Endothelial cell of umbilical vein (primary cell): Measurements from ENCODE around the gene DPH6. TPM values are rescaled to one million over a fixed set of nuclear protein-coding genes. Genes with fewer than 3 reads are reported as not detected.

Experiments
- BruUV-seq: library from RNA; stranded (reverse); fragments of 400-500 nt; replicated peaks from 2 replicates; lab custom pipeline; 2021; lab: Mats Ljungman, UMichigan
- CTCF ChIA-PET: fragments of 300-600, 350-600 bp; sonication (Branson Sonifier 250); formaldehyde crosslinking; loops from one replicate; lab custom pipeline; 2021; ENCODE audit warnings: antibody characterized with exemption, inconsistent platforms; lab: Charles Lee
- POLR2A ChIA-PET: fragments of 300-600, 350-600 bp; sonication (Branson Sonifier 250); formaldehyde crosslinking; loops from one replicate; lab custom pipeline; 2021; ENCODE audit warnings: antibody characterized with exemption, inconsistent platforms; lab: Charles Lee
- DNase-seq: peaks from one replicate; pipeline ENCODE4 v3.0.0-alpha.2; 2011; ENCODE audit warnings: low read depth, low spot score
- FAIRE-seq: peaks from 2 replicates; lab custom pipeline; 2011; peaks lifted over from hg19 to GRCh38; lab: Jason Lieb, UNC
- H2AFZ ChIP-seq: 2 replicates; pipeline ENCODE4 v1.6.0; 2012; ENCODE audit warnings: low read depth, low read length, control low read depth, inconsistent platforms
- H3K27ac ChIP-seq: 2 replicates; pipeline ENCODE4 v1.5.1; 2011; ENCODE audit warnings: low read depth, mild to moderate bottlenecking, control low read depth, low read length, moderate library complexity; ENCODE audit not compliant: insufficient read depth
- H3K27me3 ChIP-seq, 2 experiments: 2 replicates each; pipeline versions ENCODE4 v1.6.0 to v1.6.1; 2011; ENCODE audit warnings: low read length in 2 of 2, mixed read lengths in 1 of 2; ENCODE audit not compliant: control insufficient read depth in 2 of 2, insufficient read depth in 2 of 2
- H3K36me3 ChIP-seq, 2 experiments: 2 replicates in 1 of 2; 3 replicates in 1 of 2; pipeline ENCODE4 v1.5.1; 2011; ENCODE audit warnings: low read length in 2 of 2, mild to moderate bottlenecking in 1 of 2, moderate library complexity in 1 of 2; ENCODE audit not compliant: control insufficient read depth in 2 of 2, insufficient read depth in 2 of 2; ENCODE audit errors: extremely low read depth in 1 of 2
- H3K4me1 ChIP-seq: 3 replicates; pipeline ENCODE4 v1.5.1; 2011; ENCODE audit warnings: mild to moderate bottlenecking, low read length; ENCODE audit not compliant: control insufficient read depth, insufficient read depth; ENCODE audit errors: extremely low read depth
- H3K4me2 ChIP-seq: 2 replicates; pipeline ENCODE4 v1.6.1; 2011; ENCODE audit warnings: low read length, control low read depth, mixed read lengths; ENCODE audit not compliant: insufficient read depth
- H3K4me3 ChIP-seq, 3 experiments: fragments of 200-600 bp in 1 of 3; sonication (generic), shearing (Covaris generic) in 1 of 3; replicated peaks in 1 of 3; 2 replicates each; pipeline ENCODE4 v1.5.1; 2011 to 2016; ENCODE audit warnings: control low read depth in 3 of 3, low read length in 3 of 3, mild to moderate bottlenecking in 2 of 3, inconsistent platforms in 1 of 3, low read depth in 1 of 3, moderate library complexity in 1 of 3; ENCODE audit not compliant: insufficient read depth in 1 of 3
- H3K79me2 ChIP-seq: 2 replicates; pipeline ENCODE4 v1.6.0; 2012; ENCODE audit warnings: low read length, inconsistent platforms; ENCODE audit not compliant: control insufficient read depth, insufficient read depth
- H3K9ac ChIP-seq: replicated peaks from 2 replicates; pipeline ENCODE3; 2011; ENCODE audit warnings: low read length, control low read depth; ENCODE audit not compliant: insufficient read depth; ENCODE audit errors: extremely low read depth
- H3K9me1 ChIP-seq: replicated peaks from 3 replicates; pipeline ENCODE4 v1.6.0; 2011; ENCODE audit warnings: mild to moderate bottlenecking, low read length; ENCODE audit not compliant: control insufficient read depth, insufficient read depth; ENCODE audit errors: extremely low read depth
- H3K9me3 ChIP-seq: replicated peaks from 2 replicates; pipeline ENCODE4 v1.5.1; 2012; ENCODE audit warnings: low read length, inconsistent platforms; ENCODE audit not compliant: control insufficient read depth, insufficient read depth
- H4K20me1 ChIP-seq: replicated peaks from 2 replicates; pipeline ENCODE3; 2011; ENCODE audit warnings: mild to moderate bottlenecking, low read length; ENCODE audit not compliant: control insufficient read depth, insufficient read depth; ENCODE audit errors: extremely low read depth
- FOS ChIP-seq: IDR thresholded peaks from 2 replicates; pipeline ENCODE4 v1.6.1; 2011; ENCODE audit warnings: mild to moderate bottlenecking, low read length, moderate library complexity, borderline replicate concordance; ENCODE audit not compliant: insufficient read depth
- GATA2 ChIP-seq: IDR thresholded peaks from 2 replicates; pipeline ENCODE4 v1.7.0; 2011; ENCODE audit warnings: low read depth, mild to moderate bottlenecking, moderate library complexity, mixed read lengths, low read length; ENCODE audit not compliant: insufficient read length, insufficient read depth
- JUN ChIP-seq: IDR thresholded peaks from 2 replicates; pipeline ENCODE4 v1.6.1; 2011; ENCODE audit warnings: borderline replicate concordance, low read depth; ENCODE audit not compliant: insufficient read length, insufficient read depth
- MYC ChIP-seq: IDR thresholded peaks from one replicate; pipeline ENCODE4 v1.6.1; 2011; ENCODE audit warnings: mild to moderate bottlenecking, low read depth, low read length
- dilution Hi-C: fragments of 300-500 bp; cut with MboI; formaldehyde crosslinking; loops from one replicate; pipeline ENCODE4 v1.15.0; 2019; ENCODE audit warnings: low sequenced_read_pairs; ENCODE audit not compliant: extremely low pct_ligation_motif_present
- intact Hi-C: fragments of 100-400 bp; cut with micrococcal nuclease; formaldehyde crosslinking; loops from one replicate; pipeline ENCODE4 v1.10.0; 2022
- polyA plus RNA-seq, 4 experiments: library from polyadenylated mRNA; depleted of rRNA in 3 of 4; stranded (reverse) in 3 of 4; unstranded in 1 of 4; fragments of >200 nt; gene quantifications; 2 replicates each; pipeline versions ENCODE4 v1.2.1 to v1.2.3, GENCODE V29; 2011 to 2012; ENCODE audit warnings: missing spikeins in 1 of 4
- total RNA-seq: library from RNA; stranded (reverse); gene quantifications from 2 replicates; pipeline ENCODE4 v1.2.3, GENCODE V29; 2021
- TF ChIP-seq, protein P1 (sequence below), 2 donors: IDR thresholded peaks; 1 replicate in 1 of 2; 2 replicates in 1 of 2; pipeline ENCODE4 v1.5.1; 2011; ENCODE audit warnings: low read length in 2 of 2, mild to moderate bottlenecking in 2 of 2, moderate library complexity in 2 of 2, control low read depth in 1 of 2, inconsistent platforms in 1 of 2, low read depth in 1 of 2; ENCODE audit not compliant: insufficient read depth in 1 of 2; ENCODE audit errors: extremely low read depth in 1 of 2

The DPH6 gene
- total and polyA plus RNA-seq, 2 donors (not counting 3 experiments of a cell fraction or from before 2014, with no cell fraction given) = 4.6 to 10.1 TPM

DNA sequence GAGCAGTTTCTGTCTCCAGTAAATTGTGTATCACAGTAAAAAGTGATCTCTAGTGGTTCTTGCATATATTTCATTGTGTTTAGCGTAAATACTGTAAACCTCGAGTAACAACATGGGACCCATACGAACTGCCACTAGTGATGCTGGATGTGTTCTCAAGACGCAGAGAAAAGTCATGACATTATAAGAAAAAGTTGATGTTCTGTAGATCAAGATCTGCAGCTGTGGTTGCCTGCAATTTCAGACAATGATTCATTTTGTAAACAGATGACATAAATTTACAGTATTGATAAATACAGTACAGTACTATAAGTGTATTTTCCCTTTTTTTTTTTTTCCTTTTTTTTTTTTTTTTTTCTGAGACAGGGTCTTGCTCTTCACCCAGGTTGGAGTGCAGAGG, 100.1 kb downstream of the DPH6 start:
- no peak for FAIRE-seq

DNA sequence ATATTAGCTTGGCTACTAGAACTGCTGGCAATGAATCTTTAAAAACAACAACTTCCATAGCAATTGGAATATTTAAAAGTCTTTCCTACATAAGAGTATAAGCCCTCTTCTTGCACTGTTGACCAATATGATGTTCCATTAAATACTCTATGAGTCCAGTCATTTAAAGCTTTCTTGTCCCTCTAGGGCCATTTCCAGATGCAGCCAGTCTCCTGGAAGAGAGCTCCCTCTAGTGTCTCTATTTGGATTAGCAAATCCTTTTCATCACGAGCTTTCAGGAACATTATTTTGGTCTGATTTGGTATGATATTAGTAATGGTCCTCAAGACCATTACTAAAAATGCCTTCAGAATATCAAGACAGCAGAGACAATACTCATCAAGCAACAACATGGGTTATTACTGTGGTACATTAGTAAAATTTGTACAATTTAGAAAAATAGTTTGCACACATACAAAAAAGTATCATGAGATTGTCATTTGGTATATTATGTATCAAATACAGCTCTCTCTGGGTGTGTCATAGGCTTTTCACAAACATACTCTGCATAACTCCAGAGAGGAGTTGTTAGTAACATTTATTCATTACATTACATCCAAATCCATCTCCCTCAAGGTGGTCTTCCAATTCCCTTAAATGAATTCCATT, 101.3 kb downstream of the DPH6 start:
- H3K4me1 ChIP-seq = peaks cover 4% of the 10 kb centered on the region
- dilution Hi-C loops (no loop called here), intact Hi-C loops (loop anchor here (1.0 to 10.0 kb wide), 6 partner anchors 137 to 1053 kb away; no protein-coding TSS in a partner anchor)
- H3K27me3 ChIP-seq = peaks cover 0 to 2% of the 10 kb centered on the region in 2 experiments
- no peak overlapping the region for H2AFZ ChIP-seq
- TF ChIP-seq, protein P1, sequence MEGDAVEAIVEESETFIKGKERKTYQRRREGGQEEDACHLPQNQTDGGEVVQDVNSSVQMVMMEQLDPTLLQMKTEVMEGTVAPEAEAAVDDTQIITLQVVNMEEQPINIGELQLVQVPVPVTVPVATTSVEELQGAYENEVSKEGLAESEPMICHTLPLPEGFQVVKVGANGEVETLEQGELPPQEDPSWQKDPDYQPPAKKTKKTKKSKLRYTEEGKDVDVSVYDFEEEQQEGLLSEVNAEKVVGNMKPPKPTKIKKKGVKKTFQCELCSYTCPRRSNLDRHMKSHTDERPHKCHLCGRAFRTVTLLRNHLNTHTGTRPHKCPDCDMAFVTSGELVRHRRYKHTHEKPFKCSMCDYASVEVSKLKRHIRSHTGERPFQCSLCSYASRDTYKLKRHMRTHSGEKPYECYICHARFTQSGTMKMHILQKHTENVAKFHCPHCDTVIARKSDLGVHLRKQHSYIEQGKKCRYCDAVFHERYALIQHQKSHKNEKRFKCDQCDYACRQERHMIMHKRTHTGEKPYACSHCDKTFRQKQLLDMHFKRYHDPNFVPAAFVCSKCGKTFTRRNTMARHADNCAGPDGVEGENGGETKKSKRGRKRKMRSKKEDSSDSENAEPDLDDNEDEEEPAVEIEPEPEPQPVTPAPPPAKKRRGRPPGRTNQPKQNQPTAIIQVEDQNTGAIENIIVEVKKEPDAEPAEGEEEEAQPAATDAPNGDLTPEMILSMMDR (IDR thresholded peaks at IDR 0.05; ENCODE audit: extremely low read depth in 1 of 2, insufficient read depth in 1 of 2, low read depth in 1 of 2, low read length in 2 of 2) = peak; percentile 59 to 68
- no peak for TF ChIP-seq FOS
- DNase-seq = peak; percentile 72
- H3K9me3 ChIP-seq = no peaks in the 10 kb centered on the region
- no peak overlapping the region for H3K4me2 ChIP-seq
- BruUV-seq = no TSS peak
- no peaks in the 10 kb centered on the region for H4K20me1 ChIP-seq
- H3K9me1 ChIP-seq = no peaks in the 10 kb centered on the region
- FAIRE-seq = peak; percentile 67
- ChIA-PET POLR2A (interaction anchor here (0.6 kb wide), 2 partner anchors 33 to 413 kb away, joined by 3 to 6 read pairs; no protein-coding TSS in a partner anchor), CTCF (interaction anchor here (0.6 to 7.2 kb wide), 91 partner anchors 10 to 1691 kb away, joined by 3 to 828 read pairs (median 4); partner anchors contain the start of genes DPH6 and ZNF770)
- H3K79me2 ChIP-seq = no peaks in the 10 kb centered on the region
- H3K36me3 ChIP-seq = no peaks in the 10 kb centered on the region
- H3K9ac ChIP-seq = no peak overlapping the region
- H3K4me3 ChIP-seq = no peak overlapping the region
- no peak overlapping the region for H3K27ac ChIP-seq

More for the DNA sequence above, 100.1 kb downstream of the DPH6 start:
- no TSS peak for BruUV-seq
- no peaks in the 10 kb centered on the region for H3K9me1 ChIP-seq
- H3K4me1 ChIP-seq = peaks cover 4% of the 10 kb centered on the region
- no peak overlapping the region for H2AFZ ChIP-seq
- intact Hi-C loops (loop anchor here (5.0 to 10.0 kb wide), 2 partner anchors 821 to 1051 kb away; no protein-coding TSS in a partner anchor), dilution Hi-C loops (no loop called here)
- no peak overlapping the region for H3K4me2 ChIP-seq
- DNase-seq = no peak
- no peaks in the 10 kb centered on the region for H3K36me3 ChIP-seq
- POLR2A ChIA-PET = interaction anchor here (0.7 kb wide), 1 partner anchor 64 kb away, joined by 5 read pairs; no protein-coding TSS in a partner anchor
- H3K9me3 ChIP-seq = no peaks in the 10 kb centered on the region
- H3K79me2 ChIP-seq = no peaks in the 10 kb centered on the region
- H4K20me1 ChIP-seq = no peaks in the 10 kb centered on the region
- H3K4me3 ChIP-seq = no peak overlapping the region
- no peak overlapping the region for H3K9ac ChIP-seq
- CTCF ChIA-PET = interaction anchor here (0.6 to 7.2 kb wide), 8 partner anchors 9 to 1663 kb away, joined by 3 to 828 read pairs (median 37); no protein-coding TSS in a partner anchor
- no peak overlapping the region for H3K27ac ChIP-seq
- TF ChIP-seq JUN (peak; percentile 8), FOS (no peak), MYC (no peak), GATA2 (peak; percentile 60)
- peaks cover 0 to 2% of the 10 kb centered on the region in 2 experiments for H3K27me3 ChIP-seq
